ENCODE data around the gene TUBB6. TPM values are rescaled to one million over a fixed set of nuclear protein-coding genes. Genes with fewer than 3 reads are reported as not detected.

The TUBB6 gene
- total and polyA plus RNA-seq, 2 of the 13 experiments (the other 11 are each of a cell fraction or from before 2014, with no cell fraction given), result 9.9 to 28.6 TPM

DNA sequence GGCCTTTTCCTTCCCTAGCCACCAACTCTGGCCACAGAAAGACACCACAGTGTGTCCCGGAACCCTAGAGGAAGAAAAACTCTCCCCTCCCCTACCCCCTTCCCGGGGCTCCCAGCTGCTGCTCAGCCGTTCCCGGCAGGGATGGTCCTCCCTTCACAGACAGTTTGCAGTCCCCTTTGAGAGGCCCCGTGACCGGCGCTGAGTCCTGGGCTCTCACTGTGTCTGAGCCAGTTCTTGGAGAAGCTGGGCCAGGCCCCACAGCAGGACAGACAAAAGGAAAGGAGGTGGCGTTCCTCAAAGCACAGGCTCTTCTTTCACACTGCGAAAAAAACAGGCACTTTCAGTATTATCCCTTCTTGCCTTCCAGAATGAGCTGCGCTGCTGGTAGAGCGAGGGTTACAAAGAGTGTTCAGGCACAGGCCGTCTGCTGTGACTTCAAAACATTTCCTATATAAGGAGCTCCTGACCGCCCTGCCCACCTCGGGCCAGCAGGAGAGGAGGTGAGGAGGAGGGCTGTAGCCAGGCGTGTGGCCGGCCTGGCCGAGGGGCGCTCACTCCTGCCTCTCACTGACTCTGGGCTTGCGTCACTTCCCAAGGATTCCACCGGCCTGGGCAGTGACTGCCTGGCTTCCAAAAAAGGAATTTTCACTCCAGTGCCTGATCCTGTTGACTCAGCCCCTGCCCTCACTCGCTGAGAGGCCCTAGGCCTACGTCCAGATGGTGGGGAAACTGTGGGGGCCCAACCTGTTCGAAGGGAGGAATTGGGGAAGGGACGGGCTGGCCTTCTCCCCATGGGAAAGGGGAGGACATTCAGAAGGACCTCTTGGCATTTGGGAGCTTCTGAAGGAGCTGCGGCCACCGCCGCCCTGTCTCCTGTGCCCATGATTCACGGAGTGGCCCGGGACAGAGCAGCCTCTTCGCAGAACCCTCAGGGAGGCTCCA is 29.0 kb upstream of the TUBB6 start (continued):
- TF ChIP-seq, protein P1, sequence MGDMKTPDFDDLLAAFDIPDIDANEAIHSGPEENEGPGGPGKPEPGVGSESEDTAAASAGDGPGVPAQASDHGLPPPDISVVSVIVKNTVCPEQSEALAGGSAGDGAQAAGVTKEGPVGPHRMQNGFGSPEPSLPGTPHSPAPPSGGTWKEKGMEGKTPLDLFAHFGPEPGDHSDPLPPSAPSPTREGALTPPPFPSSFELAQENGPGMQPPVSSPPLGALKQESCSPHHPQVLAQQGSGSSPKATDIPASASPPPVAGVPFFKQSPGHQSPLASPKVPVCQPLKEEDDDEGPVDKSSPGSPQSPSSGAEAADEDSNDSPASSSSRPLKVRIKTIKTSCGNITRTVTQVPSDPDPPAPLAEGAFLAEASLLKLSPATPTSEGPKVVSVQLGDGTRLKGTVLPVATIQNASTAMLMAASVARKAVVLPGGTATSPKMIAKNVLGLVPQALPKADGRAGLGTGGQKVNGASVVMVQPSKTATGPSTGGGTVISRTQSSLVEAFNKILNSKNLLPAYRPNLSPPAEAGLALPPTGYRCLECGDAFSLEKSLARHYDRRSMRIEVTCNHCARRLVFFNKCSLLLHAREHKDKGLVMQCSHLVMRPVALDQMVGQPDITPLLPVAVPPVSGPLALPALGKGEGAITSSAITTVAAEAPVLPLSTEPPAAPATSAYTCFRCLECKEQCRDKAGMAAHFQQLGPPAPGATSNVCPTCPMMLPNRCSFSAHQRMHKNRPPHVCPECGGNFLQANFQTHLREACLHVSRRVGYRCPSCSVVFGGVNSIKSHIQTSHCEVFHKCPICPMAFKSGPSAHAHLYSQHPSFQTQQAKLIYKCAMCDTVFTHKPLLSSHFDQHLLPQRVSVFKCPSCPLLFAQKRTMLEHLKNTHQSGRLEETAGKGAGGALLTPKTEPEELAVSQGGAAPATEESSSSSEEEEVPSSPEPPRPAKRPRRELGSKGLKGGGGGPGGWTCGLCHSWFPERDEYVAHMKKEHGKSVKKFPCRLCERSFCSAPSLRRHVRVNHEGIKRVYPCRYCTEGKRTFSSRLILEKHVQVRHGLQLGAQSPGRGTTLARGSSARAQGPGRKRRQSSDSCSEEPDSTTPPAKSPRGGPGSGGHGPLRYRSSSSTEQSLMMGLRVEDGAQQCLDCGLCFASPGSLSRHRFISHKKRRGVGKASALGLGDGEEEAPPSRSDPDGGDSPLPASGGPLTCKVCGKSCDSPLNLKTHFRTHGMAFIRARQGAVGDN (CRISPR knock-in tag; IDR thresholded peaks at IDR 0.05), result peak; percentile 89
- TF ChIP-seq ZNF333 (CRISPR knock-in tag; IDR thresholded peaks at IDR 0.05; ENCODE audit: borderline replicate concordance) (no peak), XRCC5 (optimal IDR thresholded peaks at IDR 0.05; ENCODE audit: low read length) (no peak), ELF3 (CRISPR knock-in tag; IDR thresholded peaks at IDR 0.05) (no peak), TBL1XR1 (IDR thresholded peaks at IDR 0.05; ENCODE audit: borderline replicate concordance, low read length, partially characterized antibody) (no peak), ZMAT3 (CRISPR knock-in tag; conservative IDR thresholded peaks at IDR 0.05) (no peak; the same call in 1 of the 2 replicates), ZNF746 (CRISPR knock-in tag; IDR thresholded peaks at IDR 0.05) (no peak), ZNF362 (CRISPR knock-in tag; IDR thresholded peaks at IDR 0.05; ENCODE audit: borderline replicate concordance) (no peak), ZNF639 (CRISPR knock-in tag; conservative IDR thresholded peaks at IDR 0.05) (no peak), ELK4 (CRISPR knock-in tag; IDR thresholded peaks at IDR 0.05; ENCODE audit: borderline replicate concordance) (no peak), ZNF788 (CRISPR knock-in tag; IDR thresholded peaks at IDR 0.05; ENCODE audit: borderline replicate concordance) (peak; percentile 72; the same call in 1 of the 2 replicates), ZNF24 (IDR thresholded peaks at IDR 0.05) (no peak), SNAI1 (CRISPR knock-in tag; IDR thresholded peaks at IDR 0.05; ENCODE audit: borderline replicate concordance) (no peak), BCLAF1 (IDR thresholded peaks at IDR 0.05) (no peak)
- TF ChIP-seq, protein P2, sequence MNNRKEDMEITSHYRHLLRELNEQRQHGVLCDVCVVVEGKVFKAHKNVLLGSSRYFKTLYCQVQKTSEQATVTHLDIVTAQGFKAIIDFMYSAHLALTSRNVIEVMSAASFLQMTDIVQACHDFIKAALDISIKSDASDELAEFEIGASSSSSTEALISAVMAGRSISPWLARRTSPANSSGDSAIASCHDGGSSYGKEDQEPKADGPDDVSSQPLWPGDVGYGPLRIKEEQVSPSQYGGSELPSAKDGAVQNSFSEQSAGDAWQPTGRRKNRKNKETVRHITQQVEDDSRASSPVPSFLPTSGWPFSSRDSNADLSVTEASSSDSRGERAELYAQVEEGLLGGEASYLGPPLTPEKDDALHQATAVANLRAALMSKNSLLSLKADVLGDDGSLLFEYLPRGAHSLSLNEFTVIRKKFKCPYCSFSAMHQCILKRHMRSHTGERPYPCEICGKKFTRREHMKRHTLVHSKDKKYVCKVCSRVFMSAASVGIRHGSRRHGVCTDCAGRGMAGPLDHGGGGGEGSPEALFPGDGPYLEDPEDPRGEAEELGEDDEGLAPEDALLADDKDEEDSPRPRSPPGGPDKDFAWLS (CRISPR knock-in tag; IDR thresholded peaks at IDR 0.05; ENCODE audit: borderline replicate concordance), result no peak

Data from HepG2 (cell line).